Epidermal melanocyte (primary cell): ENCODE results near the gene NTN1.
A peak's percentile ranks its signal among the peaks of the same experiment; 100 is the strongest.
"Not testable (repeated sequence)": the region's sequence is repeated elsewhere in the genome, so short reads cannot be mapped to it uniquely, and the experiment has no call there.

Experiments used
- DNase-seq: peaks from one replicate; pipeline ENCODE4 v3.0.0; 2011; ENCODE audit warnings: low spot score; ENCODE audit not compliant: insufficient read length

The NTN1 gene

GRCh38 chr17:9080983-9081382, 59.7 kb downstream of the NTN1 start:
- DNase-seq, result no peak

GRCh38 chr17:9086577-9086976, 65.3 kb downstream of the NTN1 start:
- DNase-seq, result no peak

GRCh38 chr17:9087921-9088320, 66.6 kb downstream of the NTN1 start:
- no peak for DNase-seq

GRCh38 chr17:9090641-9091096, 69.4 kb downstream of the NTN1 start:
- no peak for DNase-seq

GRCh38 chr17:9094193-9094592, 72.9 kb downstream of the NTN1 start:
- DNase-seq, result no peak

GRCh38 chr17:9095390-9095789, 74.1 kb downstream of the NTN1 start:
- DNase-seq, result no peak

- DNase-seq, result no peak
Observed at GRCh38 chr17:9098242-9098825, 77.0 kb downstream of the NTN1 start.

GRCh38 chr17:9101356-9101755, 80.0 kb downstream of the NTN1 start:
- DNase-seq, result no peak

- DNase-seq, result not testable (repeated sequence)
Observed at GRCh38 chr17:9103193-9103592, 81.9 kb downstream of the NTN1 start.

GRCh38 chr17:9104370-9105041, 83.2 kb downstream of the NTN1 start:
- no peak for DNase-seq

GRCh38 chr17:9105068-9105868, 84.0 kb downstream of the NTN1 start:
- no peak for DNase-seq

- not testable (repeated sequence) for DNase-seq
Observed at GRCh38 chr17:9106278-9106677, 85.0 kb downstream of the NTN1 start.

GRCh38 chr17:9107527-9107926, 86.2 kb downstream of the NTN1 start:
- no peak for DNase-seq

- DNase-seq, result no peak
Observed at GRCh38 chr17:9108146-9108545, 86.8 kb downstream of the NTN1 start.

- no peak for DNase-seq
Observed at GRCh38 chr17:9109933-9110332, 88.6 kb downstream of the NTN1 start.

GRCh38 chr17:9110501-9110900, 89.2 kb downstream of the NTN1 start:
- DNase-seq, result no peak

GRCh38 chr17:9115214-9116191, 94.2 kb downstream of the NTN1 start:
- peak; percentile 25 for DNase-seq

GRCh38 chr17:9116311-9116835, 95.1 kb downstream of the NTN1 start:
- peak; percentile 10 for DNase-seq

GRCh38 chr17:9116861-9117568, 95.7 kb downstream of the NTN1 start:
- peak; percentile 5 for DNase-seq

GRCh38 chr17:9120471-9120870, 99.2 kb downstream of the NTN1 start:
- peak; percentile 9 for DNase-seq
